ENCODE measurements around the gene PLK3. TPM values are rescaled to one million over a fixed set of nuclear protein-coding genes. Genes with fewer than 3 reads are reported as not detected.

PLK3 gene
- total and polyA plus RNA-seq, 2 experiments from 2014 or later = 8.7 to 15.1 TPM

DNA sequence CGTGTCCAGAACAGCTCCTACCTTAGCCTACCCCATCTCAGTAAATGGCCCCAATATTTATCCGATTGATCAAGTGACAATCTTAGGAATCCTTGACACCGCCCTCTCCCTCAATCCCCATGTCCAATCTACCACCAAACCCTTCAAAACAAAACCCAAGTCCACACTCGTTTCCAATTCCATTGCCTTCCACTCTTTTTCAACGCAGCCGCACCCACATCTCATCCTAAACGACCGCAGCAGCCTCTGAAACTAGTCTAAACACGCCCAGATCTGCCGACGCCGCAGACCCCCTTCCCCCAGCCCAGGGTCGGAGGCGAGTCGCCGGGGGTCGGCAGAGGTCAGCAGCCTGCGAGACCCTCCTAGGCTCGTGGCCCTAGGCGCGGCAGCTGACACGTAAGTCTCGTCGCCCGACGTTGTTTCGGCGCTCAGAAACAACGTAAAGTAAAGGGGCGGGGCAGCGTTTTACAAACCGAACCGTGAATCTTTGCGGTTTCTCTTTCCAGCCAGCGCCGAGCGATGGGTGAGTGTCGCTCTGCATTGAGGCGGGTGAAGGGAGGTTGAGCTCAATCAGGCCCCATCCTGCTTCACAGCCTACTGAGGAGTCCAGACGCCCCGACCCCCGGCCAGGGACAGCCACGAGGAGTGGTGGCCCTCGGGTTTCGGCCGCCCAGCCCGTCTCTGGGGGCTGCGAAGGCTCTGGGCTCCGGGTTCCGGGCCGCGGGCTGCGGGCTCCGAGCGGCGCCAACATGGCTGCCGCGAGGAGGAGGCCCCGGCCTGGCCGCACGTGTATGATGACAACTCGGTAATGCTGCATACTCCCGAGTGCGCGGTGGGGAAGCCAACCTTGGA, 24.9 kb upstream of the PLK3 start, which contains the start of gene RPS8 (continued):
- TF ChIP-seq, protein P1, sequence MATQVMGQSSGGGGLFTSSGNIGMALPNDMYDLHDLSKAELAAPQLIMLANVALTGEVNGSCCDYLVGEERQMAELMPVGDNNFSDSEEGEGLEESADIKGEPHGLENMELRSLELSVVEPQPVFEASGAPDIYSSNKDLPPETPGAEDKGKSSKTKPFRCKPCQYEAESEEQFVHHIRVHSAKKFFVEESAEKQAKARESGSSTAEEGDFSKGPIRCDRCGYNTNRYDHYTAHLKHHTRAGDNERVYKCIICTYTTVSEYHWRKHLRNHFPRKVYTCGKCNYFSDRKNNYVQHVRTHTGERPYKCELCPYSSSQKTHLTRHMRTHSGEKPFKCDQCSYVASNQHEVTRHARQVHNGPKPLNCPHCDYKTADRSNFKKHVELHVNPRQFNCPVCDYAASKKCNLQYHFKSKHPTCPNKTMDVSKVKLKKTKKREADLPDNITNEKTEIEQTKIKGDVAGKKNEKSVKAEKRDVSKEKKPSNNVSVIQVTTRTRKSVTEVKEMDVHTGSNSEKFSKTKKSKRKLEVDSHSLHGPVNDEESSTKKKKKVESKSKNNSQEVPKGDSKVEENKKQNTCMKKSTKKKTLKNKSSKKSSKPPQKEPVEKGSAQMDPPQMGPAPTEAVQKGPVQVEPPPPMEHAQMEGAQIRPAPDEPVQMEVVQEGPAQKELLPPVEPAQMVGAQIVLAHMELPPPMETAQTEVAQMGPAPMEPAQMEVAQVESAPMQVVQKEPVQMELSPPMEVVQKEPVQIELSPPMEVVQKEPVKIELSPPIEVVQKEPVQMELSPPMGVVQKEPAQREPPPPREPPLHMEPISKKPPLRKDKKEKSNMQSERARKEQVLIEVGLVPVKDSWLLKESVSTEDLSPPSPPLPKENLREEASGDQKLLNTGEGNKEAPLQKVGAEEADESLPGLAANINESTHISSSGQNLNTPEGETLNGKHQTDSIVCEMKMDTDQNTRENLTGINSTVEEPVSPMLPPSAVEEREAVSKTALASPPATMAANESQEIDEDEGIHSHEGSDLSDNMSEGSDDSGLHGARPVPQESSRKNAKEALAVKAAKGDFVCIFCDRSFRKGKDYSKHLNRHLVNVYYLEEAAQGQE (IDR thresholded peaks at IDR 0.05; ENCODE audit: unreplicated experiment) = peak; percentile 19
- TF ChIP-seq ZNF331 (CRISPR knock-in tag; IDR thresholded peaks at IDR 0.05; ENCODE audit: low read depth) (no peak), EZH2phosphoT487 (IDR thresholded peaks at IDR 0.05; ENCODE audit: unreplicated experiment) (no peak)

DNA sequence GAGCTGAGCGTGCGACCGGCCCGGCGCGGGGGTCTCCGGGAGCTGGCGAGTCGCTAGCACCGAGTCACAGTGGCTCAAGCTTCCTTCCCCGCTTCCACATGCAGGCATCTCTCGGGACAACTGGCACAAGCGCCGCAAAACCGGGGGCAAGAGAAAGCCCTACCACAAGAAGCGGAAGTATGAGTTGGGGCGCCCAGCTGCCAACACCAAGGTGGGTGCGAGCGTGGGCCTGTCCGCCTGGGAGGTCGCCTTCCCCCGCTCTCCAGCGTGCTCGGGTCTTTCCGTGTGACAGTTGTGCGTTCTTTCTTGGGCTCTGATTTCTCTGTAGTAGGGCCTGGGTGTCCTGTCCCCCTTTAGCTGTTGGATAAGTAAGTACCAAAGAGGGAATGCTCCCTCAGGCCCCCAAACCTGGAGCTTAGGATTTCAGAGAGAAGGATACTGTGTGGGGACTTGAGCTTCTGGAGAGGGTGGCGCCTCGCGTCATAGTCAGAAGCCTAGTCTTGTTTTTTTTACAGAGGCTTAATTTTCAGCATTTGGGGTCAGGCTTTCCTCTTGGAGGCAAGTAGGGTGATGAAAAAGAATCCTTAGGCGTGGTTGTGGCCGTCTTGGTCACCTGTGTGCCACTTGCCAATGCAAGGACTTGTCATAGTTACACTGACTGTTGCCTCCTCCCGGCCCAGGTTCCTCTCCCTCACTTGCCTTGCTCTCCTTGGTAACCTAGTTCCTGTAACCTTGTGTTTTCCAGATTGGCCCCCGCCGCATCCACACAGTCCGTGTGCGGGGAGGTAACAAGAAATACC, 24.0 kb upstream of the PLK3 start:
- ATAC-seq (no peak), DNase-seq (ENCODE audit: low spot score) (no peak)
- no peaks in the 10 kb centered on the region for H3K27me3 ChIP-seq (ENCODE audit: insufficient read depth)
- peaks cover 25% of the 10 kb centered on the region for H3K27me3 Mint-ChIP-seq (ENCODE audit: insufficient read depth, low read depth, poor library complexity)
- peaks cover 35% of the 10 kb centered on the region for H4K20me1 ChIP-seq (replicated peaks; ENCODE audit: insufficient read depth)
- H3K4me1 ChIP-seq (ENCODE audit: insufficient read depth) = peaks cover 15% of the 10 kb centered on the region
- no peak overlapping the region for H2AFZ ChIP-seq
- peak overlapping the region; percentile 99 for H3K4me3 ChIP-seq
- peak overlapping the region; percentile 100 for H3K4me2 ChIP-seq
- peaks cover 59% of the 10 kb centered on the region for H3F3A ChIP-seq (replicated peaks; ENCODE audit: low read depth)
- H3K9me2 ChIP-seq (ENCODE audit: insufficient read depth) = no peaks in the 10 kb centered on the region
- H3K4me3 Mint-ChIP-seq = peak overlapping the region; percentile 87
- no peaks in the 10 kb centered on the region; the same call in 2 of the 3 replicates for H3K9me3 Mint-ChIP-seq
- H3K36me3 ChIP-seq (ENCODE audit: insufficient read depth) = peaks cover 37% of the 10 kb centered on the region
- H3K4me1 Mint-ChIP-seq = peaks cover 20% of the 10 kb centered on the region
- peak overlapping the region; percentile 97 for H3K27ac Mint-ChIP-seq
- H3K27ac ChIP-seq (ENCODE audit: low read depth) = peak overlapping the region; percentile 90
- TF ChIP-seq, protein P1 (IDR thresholded peaks at IDR 0.05; ENCODE audit: unreplicated experiment) = no peak
- TF ChIP-seq POLR2AphosphoS5 (IDR thresholded peaks at IDR 0.05; ENCODE audit: low read depth) = peak; percentile 18; the same call in 1 of the 2 replicates
- H3K79me2 ChIP-seq (replicated peaks; ENCODE audit: insufficient read depth) = peaks cover 43% of the 10 kb centered on the region
- peaks cover 55% of the 10 kb centered on the region for H3K36me3 Mint-ChIP-seq (ENCODE audit: low read depth)

Measured in GM23338 (cell line).